Epithelial cell of proximal tubule (primary cell): ENCODE results near the gene PCDHGC4. TPM values are rescaled to one million over a fixed set of nuclear protein-coding genes. Genes with fewer than 3 reads are reported as not detected.

Experiments used
- DNase-seq: peaks from one replicate; pipeline ENCODE4 v3.0.0-alpha.2; 2011; ENCODE audit warnings: low read depth
- H3K4me3 ChIP-seq: 2 replicates; pipeline ENCODE4 v1.5.1; 2011; ENCODE audit warnings: low read depth, mild to moderate bottlenecking, low read length
- total RNA-seq: library from RNA; depleted of rRNA; stranded (reverse); fragments of >200 nt; gene quantifications from 2 replicates; pipeline ENCODE4 v1.2.3, GENCODE V29; 2015
- TF ChIP-seq, protein P1 (sequence below): conservative IDR thresholded peaks from 2 replicates; pipeline ENCODE4 v1.5.1; 2012; ENCODE audit warnings: low read depth, mild to moderate bottlenecking, low read length

The PCDHGC4 gene
- total RNA-seq, 1 donor from 2014 or later: 0.46 TPM

- TF ChIP-seq, protein P1, sequence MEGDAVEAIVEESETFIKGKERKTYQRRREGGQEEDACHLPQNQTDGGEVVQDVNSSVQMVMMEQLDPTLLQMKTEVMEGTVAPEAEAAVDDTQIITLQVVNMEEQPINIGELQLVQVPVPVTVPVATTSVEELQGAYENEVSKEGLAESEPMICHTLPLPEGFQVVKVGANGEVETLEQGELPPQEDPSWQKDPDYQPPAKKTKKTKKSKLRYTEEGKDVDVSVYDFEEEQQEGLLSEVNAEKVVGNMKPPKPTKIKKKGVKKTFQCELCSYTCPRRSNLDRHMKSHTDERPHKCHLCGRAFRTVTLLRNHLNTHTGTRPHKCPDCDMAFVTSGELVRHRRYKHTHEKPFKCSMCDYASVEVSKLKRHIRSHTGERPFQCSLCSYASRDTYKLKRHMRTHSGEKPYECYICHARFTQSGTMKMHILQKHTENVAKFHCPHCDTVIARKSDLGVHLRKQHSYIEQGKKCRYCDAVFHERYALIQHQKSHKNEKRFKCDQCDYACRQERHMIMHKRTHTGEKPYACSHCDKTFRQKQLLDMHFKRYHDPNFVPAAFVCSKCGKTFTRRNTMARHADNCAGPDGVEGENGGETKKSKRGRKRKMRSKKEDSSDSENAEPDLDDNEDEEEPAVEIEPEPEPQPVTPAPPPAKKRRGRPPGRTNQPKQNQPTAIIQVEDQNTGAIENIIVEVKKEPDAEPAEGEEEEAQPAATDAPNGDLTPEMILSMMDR: no peak
- no peak overlapping the region for H3K4me3 ChIP-seq
- DNase-seq: no peak
Observed at GRCh38 chr5:141494761-141495452, 10.1 kb downstream of the PCDHGC4 start.

GRCh38 chr5:141495453-141495811 lies 10.6 kb downstream of the PCDHGC4 start:
- no peak for DNase-seq
- H3K4me3 ChIP-seq: no peak overlapping the region
- TF ChIP-seq, protein P1: no peak

- no peak overlapping the region for H3K4me3 ChIP-seq
- no peak for DNase-seq
- TF ChIP-seq, protein P1: no peak
Observed at GRCh38 chr5:141496038-141496437, 11.2 kb downstream of the PCDHGC4 start.

DNA sequence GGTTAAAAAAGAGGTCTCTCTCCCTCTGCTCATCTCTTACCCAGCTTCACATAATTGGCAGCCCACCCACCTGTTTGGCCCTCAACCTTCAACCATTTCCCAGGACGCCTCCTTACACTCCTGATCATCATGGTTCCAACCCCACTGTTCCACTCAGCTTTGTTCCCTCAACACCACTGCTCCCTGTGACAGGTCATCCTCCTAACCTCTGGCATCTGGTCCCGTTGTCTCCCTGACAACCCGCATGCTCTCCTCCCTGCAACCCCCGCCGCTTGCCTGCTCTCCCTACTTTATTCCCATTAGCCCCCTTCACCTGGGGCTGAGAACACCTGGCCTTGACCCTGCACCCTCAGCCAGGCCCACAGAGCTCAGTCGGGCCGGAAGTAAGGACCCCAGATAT lies 16.9 kb downstream of the PCDHGC4 start:
- TF ChIP-seq, protein P1: no peak
- DNase-seq: no peak
- H3K4me3 ChIP-seq: no peak overlapping the region

GRCh38 chr5:141503681-141504080 lies 18.9 kb downstream of the PCDHGC4 start:
- no peak overlapping the region for H3K4me3 ChIP-seq
- TF ChIP-seq, protein P1: no peak
- no peak for DNase-seq

DNA sequence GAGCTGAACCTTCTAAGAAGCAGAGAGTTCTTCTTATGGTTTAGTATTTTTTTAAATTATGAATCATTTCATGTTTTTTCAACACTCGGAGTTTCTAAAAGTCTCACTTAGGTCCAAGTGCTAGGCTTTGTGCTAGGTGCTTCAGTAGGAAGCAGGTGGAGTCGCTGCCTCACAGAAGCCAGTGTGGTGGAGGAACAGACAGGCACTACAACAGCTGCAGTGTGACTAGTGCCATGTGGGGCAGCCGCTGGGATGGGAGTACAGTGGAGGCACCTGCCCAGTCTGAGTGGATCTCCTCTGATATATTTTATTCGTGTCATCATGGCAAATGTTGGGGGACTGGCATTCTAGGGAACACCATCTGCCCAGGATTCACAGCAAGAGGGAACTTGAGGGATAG lies 19.4 kb downstream of the PCDHGC4 start:
- H3K4me3 ChIP-seq: no peak overlapping the region
- TF ChIP-seq, protein P1: no peak
- DNase-seq: no peak
